Adrenal gland (tissue), 5 donors: Measurements from ENCODE around the gene GPC6.

ENCODE experiments used
- CTCF ChIP-seq, 6 experiments: fragments of 450-650 bp in 4 of 6; fragments of 200-600 bp in 2 of 6; sonication (generic) in 1 of 6; IDR thresholded peaks; 1 replicate in 5 of 6; 2 replicates in 1 of 6; pipeline versions ENCODE4 v1.5.1 to v1.8.0; 2016 to 2021; ENCODE audit warnings: antibody characterized with exemption in 6 of 6, mild to moderate bottlenecking in 2 of 6, moderate library complexity in 1 of 6
- POLR2A ChIP-seq, 2 donors: fragments of 450-650 bp; IDR thresholded peaks; one replicate each; pipeline ENCODE4 v1.6.1; 2017; ENCODE audit warnings: antibody characterized with exemption in 2 of 2, mild to moderate bottlenecking in 2 of 2, moderate library complexity in 1 of 2
- donor health status: DM: no; HTN: no; CAD: no.

- no peak for TF ChIP-seq POLR2A (IDR thresholded peaks at IDR 0.05)
- TF ChIP-seq CTCF (IDR thresholded peaks at IDR 0.05), result no peak
These were observed 913.4 kb downstream of the GPC6 start for GRCh38 chr13:94140027-94140426.
